ENCODE measurements around the gene ARFGAP3.

Gene ARFGAP3

DNA sequence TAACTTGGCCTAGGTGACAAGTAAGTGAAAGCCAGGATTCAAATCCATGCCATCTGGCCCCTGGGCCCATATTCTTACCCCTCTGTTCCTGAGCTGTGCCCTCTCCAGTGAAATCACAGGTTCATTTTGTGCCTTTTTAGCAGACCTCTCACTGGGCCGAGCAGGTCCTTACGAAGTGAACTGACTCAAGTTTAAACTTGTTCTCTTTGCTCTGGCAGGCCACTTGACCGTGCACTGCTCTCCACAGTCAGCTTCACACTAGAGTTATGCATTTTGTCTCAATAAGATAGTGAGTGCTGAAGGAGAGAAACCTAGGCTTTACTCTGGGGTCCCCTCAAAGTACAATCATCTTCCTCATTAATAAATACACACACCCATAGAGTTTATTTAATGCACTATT lies 40.7 kb downstream of the ARFGAP3 start:
- no peak for DNase-seq

DNA sequence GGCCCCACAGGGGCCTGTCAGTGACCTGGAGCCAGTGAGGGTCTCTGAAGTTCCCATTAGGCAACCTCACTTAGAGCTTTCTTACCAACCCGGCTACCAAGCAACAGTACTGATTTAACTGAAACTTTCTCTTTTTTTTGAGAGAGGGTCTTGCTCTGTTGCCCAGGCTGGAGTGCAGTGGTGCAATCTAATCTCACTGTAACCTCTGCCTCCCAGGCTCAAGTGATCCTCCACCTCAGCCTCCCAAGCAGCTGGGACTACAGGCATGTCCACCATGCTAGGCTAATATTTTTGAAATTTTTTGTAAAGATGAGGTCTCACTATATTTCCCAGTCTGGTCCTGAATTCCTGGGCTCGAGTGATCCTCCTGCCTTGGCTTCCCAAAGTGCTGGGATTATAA lies 42.5 kb downstream of the ARFGAP3 start:
- DNase-seq, result no peak

DNA sequence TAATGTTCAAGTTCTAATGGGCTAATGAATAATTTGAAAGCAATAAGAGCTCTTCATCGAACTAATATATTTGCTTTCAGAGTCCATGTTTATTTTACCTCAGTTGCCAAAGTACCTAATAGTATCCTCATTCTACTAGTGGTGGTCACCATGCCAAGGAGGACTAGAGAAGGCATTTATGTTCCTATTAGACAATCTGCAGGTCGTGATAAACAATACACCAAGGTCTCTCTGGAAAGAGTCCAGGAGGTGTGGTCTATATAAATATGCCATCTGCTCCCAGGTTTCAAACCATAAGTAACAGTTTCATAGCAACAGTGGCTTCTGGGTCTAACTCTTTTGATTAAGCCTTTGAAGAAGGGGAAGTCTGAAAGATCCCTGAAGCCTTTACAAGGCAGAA lies 42.9 kb downstream of the ARFGAP3 start:
- no peak for DNase-seq

DNA sequence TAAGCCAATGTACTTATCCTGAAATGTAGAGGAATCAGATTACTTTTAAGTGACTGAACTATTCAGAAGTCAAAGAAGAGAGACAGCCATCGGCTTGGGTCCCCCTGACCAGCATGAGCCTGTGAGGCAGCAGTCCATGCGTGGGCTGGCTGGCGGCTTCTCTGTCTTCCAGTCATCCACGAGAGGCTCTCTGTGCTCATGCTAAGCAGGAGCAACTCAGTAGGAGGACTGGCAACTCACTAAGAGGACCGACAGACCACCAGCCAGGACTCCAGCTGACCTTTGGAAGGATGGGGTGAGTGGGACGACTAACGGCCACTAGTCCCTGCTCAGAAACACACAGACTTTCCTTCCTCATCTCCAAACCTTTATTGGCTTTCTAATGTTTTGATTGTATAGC lies 43.6 kb downstream of the ARFGAP3 start:
- no peak for DNase-seq

DNA sequence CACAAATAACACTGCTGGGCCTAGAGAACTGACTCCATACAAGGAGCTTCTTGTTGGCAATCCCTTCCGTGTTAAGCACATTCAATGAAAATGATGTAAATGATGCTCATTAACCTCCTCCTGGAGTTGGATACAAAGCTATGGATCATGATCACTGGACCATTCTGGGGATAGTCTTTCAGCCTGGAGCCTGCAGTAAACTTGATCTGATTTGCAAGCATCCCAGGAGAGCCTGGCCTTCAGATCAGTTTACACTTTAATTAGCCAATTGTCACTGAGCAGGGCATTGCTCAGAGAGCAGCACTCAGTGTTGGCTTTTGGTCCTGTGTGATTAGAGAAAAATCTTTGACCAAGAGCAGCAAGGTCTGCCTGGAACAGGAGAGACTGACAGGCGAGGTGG lies 45.6 kb downstream of the ARFGAP3 start:
- no peak for DNase-seq

DNA sequence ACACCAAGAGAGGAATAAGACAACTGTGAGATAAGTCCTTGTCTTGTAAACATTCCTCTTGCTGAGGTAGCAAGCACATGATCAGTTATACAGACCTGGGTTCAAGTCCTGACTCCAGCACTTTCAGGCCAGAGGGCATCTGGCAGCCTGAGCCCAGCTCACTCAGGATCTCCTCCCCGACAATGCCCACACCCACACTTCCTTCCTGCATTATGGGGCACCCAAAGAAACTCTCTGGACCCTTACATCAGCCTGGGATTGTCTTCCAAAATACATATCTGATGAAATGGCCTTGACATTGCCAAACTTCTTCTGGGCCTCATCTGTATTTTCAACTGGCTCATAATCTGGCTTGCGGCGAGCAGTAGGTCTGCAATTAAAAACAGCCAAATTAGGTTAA lies 48.6 kb downstream of the ARFGAP3 start:
- no peak for DNase-seq

DNA sequence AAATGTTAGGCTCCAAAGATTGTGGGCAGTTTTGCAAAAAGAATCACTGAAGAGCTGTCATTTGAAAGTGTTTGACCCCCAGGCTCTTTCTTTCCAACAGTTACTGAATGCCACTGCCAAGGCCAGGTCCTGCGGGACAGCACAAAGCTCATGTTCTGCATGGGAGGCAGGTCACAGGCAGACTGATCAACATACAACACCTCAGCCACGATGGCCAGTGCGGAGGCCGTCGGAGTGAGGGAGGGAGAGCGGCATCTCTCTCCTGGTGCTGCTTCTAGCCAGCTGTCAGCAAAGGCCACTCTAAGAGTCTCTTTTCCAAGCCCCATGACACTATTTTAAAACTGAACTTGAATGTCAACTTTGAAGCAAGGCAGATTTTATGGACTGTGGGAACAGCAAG lies 49.9 kb downstream of the ARFGAP3 start:
- DNase-seq, result no peak

DNA sequence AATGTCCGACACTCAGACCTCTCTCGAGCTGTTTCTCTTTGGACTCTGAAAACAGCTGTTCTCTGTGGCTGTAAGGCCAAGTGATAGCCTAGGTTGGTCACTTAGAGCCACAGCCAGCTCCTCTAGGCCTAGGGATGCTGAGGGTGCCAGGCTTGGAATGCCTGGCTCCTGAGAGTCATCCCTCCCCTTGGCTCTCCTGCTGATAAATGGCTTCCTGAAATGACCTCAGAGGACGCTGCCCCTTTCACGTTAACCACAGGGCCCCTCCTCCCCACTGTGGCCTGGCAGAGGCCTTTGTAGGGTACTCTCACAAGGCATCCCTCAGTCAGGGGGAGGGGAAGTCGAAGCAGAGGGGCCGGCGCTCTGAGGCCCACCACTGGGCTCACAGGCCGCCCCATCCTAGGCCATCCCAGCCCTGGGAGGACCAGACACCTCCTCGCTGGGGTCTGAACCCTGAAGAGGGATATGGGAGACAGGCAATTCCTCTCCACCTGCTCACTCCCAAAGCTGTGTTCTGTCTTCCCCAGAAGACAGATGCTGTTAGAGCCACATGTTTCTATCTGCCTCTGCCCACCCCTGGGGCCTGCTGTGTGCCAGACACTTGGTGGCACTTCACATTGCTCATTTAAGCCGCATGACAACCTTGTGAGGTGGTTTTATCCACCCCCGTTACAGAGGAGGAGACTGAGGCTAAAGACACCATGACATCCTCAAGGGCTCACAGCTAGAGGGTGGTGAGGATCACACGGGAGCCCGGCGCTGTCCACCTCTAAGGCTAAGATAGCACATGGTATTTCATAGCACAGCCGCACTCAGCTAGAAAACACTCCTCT lies 50.9 kb downstream of the ARFGAP3 start:
- no peak for DNase-seq

DNA sequence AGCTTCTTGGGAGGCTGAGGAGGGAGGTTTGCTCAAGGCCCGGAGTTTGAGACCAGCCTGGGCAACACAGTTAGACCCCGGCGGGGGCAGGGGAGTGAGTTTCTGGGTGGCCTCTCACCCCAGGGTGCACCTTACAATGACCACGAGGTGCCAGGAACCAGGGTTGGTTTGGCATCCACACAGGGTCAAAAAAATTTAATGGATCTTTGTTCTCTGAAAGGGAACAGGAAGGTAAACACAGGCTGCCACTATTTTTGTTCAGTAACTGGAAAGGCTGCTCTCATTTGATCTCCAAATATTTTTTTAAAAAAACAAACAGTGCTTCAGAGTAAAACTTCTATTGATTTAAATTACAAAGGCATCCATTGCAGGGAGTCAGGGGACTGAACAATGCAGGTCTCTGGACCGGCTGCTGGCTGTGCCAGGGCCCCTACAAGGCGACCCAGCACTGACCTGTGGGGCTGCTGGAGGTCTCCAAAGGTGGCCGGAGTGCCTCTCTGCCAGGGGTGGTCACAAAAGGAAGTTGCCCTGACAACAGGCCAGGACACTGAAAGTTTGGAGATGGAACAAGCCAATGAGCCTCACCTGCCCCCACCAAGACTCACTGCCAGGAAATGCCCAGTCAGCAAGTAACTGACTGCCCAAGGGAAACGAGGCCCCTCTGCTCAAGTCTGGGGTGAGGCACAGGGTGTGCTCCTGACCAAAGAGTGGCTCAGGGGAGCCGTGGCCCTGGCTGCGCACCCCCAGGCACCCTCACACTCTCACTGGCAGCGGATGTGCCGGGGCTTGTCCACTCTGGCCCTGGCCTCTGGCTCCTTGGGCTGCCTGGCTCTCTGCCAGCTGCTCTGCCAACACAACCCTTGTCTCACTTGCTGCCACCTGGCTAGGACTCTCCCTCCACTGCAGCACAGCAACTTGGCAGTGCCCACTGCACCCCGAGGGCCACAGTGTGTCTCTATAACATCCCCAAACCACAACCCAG lies 51.8 kb downstream of the ARFGAP3 start:
- no peak for DNase-seq

DNA sequence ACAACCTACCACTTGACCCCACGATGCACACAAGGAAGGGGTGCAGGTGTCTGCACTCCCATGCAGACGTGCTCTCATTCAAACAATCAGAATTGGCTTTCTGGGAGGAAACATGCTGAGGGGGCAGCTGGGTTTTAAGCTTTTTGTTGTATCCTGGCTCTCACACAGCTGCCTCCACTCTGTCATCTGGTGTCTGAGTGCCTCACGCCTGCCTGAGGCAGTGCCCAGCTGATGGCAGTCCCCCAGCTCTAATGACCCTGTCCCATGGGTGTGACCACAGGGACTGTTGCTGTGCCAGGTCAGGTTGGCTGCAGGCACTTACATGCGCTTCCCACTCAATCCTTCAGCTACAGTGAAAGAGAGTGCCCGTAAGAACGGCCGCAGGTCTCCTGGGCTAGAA lies 53.7 kb downstream of the ARFGAP3 start:
- DNase-seq, result no peak

DNA sequence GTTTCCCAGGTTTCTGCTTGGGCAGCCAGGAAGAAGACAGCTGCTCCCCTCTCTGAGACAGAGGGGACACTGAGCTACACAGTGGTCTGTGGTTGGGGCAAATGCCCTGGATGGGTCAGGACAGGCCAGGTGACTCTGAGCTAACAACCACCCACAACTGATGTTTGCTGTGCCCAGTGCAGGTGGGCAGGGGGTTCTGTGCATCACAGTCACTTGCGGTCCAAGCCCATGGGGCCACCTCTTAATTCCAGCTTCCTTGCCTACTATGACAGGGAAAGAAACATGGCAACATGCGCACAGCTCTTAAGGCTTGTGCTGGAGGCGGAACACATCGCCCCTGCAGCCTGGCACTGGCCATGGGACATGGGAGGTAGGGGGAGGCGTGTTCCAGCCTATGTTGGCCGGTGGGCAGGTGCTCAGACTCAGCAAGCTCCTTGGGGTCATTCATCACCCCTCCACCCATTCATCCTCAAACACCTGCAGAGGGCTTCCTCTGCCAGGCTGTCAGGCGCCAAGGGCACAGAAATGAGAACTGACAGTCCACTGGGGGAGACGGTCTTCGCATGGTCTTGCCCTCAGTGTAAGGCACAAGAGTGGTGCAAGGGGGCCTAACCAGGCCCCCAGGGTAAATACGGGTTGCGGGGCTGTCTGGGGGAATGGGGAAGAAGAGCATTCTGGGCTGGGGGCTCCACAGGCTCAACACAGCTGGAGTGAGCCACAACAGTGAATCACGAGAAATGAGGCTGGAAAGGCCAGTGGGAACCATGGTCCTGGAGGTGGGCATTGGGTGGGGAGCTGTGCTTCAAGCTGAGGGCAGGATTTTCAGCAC lies 55.6 kb downstream of the ARFGAP3 start:
- no peak for DNase-seq

DNA sequence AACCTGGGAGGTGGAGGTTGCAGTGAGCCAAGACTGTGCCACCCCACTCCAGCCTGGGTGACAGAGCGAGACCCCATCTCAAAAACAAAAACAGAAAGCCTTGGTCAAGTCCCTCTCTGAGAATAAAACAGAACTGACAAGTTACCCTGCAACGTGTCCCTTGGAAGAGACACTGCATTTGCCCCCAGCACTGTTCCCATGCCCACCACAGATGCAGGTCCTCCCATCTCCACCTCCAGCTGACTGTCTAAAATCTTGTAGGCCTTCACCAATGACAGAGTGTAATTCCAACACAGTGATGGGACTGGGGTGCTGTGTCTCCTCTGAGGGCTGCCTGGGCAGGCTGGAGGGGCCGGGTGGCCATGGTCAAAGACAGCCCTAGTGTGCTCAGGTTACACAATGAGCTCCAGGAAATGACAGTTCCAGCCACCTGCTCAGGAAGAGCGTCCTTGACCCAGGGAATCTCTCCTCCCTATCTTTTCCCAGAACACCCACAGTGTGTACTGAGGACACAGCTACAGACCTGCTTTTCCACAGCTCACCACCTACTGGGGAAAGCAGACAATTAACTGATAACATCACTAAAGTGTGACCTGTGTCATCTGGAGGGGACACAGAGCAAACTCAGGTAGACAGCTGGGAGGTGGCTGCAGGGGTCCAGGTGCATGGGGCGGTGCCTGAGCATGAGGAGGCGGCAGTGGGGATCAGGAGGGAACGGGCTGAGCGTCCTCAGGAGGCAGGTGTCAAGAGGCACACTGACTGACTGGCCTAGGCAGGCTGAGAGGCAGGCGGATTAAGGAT lies 56.4 kb downstream of the ARFGAP3 start:
- no peak for DNase-seq

DNA sequence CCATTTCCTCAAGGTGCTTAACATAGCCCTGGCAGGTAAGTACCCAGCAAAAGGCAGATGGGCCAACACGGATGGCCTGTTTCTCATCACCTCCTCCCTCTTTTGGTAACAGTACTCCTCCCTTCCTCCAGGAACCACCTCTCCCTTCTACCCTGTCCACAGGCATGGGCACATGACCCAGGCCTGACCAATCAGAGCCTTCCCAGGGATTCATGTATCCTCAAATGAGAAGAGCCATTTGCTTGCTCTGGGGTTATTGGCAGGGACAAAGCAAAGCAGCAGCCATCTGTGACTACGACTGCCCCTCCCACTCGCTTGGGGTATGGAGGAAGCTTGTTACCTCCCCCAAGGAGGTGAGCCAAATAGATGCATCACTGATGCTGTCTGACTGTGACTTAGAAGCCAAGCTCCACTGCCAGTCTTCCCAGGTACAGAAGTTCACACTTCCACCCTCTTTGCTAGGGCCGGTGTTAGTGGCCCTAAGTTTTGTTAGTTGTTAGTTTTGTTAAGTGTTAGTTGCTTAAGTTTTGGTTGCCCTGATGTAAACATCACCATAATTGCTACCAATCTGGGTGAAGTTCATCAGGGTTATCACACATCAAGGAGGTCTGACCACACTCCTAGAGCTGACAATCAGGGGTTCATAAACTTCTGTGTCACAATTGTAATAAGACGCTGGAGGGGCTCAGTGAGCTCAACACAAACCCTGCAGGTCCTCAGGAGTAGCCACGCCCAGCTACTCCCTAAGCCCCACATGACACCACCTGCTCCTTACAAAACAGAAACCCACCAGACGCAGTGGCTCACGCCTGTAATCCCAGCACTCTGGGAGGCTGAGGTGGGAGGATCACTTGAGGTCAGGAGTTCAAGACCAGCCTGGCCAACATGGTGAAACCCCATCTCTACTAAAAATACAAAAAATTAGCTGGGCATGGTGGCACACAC lies 57.3 kb downstream of the ARFGAP3 start:
- DNase-seq, result no peak

DNA sequence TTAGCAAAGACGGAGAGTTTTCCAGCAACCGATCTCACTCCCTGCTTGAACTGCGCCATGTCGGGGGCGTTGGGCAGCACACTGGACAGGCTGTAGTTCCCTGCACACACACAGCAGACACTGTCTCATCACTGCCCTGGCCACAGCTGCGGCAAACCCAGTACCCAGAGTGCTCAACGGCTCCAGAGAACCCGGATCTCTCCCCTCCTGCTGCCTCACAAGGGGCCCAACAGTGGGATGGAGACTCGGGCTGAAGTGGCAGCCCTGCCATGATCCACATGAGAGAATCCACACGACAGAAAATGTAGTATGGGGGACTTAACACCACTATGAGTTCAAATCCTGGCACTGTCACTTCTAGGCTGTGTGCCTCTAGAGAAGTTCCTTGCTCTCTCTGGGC lies 58.0 kb downstream of the ARFGAP3 start:
- DNase-seq, result no peak

DNA sequence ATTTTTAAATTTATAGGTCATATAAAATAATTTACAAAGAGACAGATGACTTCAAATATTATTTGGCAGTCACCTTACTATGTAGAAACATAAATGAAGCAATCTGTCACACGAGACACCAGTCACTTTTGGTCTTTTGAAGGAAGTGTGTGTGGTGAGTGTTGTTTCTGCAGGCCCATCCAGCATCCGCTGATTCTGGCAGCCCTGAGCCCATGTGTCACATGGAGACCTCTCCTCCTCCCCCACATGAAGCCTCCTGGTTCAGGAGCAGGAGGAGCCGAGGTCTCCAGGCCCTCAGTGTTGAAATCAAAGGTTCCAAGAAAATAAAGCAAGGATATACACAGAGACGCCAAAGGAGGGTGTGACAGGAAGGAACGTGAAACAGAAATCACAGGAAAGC lies 60.1 kb downstream of the ARFGAP3 start:
- no peak for DNase-seq

DNA sequence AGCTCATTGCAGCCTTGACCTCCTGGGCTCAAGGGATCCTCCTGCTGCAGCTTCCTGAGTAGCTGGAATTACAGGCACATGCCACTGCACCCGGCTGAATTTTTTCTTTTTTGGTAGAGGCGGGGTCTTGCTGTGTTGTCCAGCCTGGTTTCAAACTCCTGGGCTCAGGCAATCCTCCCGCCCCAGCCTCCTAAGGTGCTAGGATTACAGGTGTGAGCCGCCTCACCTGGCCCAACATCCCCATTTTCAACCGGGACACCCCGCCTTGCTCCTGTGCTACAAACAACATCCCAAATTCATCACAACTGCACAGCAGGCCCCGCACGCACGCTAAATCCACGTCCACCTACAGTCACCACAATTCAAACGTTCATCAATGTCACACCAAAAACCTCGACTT lies 61.0 kb downstream of the ARFGAP3 start:
- DNase-seq, result no peak

DNA sequence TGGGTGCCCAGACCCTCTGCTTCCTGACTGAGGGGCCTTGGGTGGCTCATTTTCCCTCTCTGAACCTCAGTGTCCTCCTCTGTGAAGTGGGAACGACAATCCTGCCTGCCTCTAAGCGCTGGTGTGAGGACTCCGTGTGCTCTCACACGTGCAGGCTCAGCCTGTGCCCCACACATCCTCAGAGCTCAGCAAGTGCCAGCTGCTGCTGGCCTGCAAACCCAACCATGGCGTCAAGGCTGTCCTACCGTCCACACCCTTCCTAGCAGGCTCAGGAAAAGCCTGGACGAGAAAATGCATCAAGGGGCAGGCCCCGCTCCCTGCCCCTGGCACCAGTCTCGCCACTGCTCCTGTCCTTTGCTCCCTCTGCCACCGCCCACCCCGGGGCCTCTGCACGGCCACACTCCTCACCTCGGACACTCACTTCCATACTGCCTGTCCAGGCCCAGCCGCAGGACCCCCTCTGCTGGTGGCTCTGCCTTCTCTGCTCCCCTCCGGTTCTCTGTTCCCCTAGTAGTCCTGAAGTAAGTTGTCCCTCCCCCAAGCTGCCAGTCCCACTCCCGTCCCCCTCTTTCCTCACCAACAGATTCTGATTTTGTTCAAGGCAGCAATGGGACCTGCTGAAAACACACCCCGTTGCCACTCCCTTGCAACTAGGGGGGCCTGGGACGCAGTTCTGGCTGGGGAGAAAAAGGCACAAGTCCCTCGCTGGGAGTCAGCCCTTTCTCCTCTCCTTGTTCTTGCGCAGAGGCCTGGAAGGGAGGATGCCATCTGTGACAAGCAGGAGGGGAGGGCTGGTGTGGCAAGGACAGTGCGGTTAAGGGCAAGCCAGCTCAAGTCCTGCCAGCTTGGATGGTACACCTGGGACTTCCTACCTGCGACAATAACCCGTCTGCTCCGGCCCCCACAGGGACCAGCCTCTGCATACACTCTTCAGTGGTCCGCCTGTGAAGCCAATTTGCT lies 62.2 kb downstream of the ARFGAP3 start:
- DNase-seq, result no peak

DNA sequence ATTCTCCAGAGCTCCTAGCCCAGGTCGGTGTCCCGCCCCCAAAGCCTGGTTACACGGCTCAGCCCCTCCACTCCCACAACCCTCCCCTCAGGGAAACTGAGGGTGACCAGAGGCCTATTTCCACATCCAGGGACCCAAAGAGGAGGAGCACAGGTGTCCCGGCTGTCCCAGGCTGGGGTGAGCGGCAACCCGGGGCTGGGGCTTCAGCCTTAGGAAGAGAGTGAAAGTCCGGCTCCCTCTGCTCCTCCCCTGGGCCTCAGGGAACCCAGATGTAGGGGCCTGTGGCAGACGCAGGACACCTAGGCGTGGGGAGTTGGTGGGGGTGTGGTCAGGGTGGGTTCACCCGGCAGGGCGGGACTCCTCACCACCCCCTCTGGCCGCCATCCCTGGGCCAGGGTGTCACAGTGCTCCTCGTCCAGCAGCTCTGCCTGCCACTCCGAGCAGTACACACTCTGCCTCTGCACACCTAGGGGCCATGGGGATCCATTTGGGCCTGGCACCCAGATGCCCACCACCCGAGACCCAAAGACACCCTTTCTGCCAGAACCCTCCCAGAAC lies 63.1 kb downstream of the ARFGAP3 start:
- no peak for DNase-seq

Measured in fibroblast of skin of abdomen (primary cell).